Activated gamma-delta T cell treated with Interleukin-2 at 50 U/mL for 16 hours (primary cell): ENCODE measurements around the gene DRICH1.
"Not testable (repeated sequence)": the region's sequence is repeated elsewhere in the genome, so short reads cannot be mapped to it uniquely, and the experiment has no call there.

ENCODE experiments used
- DNase-seq: peaks from one replicate; pipeline ENCODE4 v3.0.0-alpha.2; 2020

DRICH1 gene

DNA sequence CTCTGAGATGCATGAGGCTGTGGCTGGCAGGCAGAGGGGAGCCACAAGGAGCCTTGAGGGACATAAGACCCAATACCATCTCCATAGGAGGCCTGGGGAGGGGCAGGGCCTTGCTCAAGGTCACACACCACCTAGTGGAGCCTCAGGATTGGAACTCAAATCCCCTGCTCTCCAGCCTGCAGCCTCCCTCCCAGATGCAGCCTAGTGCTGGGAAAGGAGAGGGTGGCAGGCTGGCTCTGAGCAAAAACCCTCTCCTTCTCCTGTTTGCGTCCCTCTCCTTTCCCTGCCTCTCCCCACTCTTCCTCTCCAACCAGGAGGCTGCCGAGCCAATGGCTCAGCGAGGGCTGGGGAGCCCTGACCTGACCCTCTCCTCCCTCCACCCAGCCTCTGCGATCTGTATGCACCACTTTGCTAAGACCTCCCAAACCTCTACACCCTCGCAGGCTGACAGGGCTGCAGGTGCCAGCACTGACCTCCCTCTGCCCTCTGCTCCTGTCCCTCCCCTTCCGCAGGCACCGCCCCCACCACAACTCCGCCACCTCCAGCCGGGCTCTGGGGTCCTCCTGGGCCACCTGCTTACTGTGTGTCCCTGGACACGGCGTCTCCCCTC lies 66.7 kb downstream of the DRICH1 start:
- no peak for DNase-seq

DNA sequence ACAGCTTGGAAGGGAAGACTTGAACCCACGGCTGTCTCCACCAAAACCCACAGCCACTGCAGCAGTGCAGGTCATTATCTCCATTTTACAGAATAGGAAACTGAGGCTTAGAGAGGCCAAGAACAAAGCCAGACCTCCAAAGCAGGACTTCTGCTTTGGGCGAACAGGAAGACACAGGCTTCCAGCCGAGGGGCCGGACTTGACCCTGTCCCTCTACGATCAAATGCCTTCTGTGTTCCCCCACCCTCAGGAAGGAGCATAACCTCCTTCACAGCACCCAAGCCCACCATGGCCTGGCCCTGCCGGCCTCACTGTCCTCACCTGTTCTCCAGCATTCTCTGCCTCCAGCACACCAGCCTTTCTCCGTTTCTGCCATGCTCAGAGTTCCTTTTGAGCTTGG lies 67.8 kb downstream of the DRICH1 start:
- no peak for DNase-seq

DNA sequence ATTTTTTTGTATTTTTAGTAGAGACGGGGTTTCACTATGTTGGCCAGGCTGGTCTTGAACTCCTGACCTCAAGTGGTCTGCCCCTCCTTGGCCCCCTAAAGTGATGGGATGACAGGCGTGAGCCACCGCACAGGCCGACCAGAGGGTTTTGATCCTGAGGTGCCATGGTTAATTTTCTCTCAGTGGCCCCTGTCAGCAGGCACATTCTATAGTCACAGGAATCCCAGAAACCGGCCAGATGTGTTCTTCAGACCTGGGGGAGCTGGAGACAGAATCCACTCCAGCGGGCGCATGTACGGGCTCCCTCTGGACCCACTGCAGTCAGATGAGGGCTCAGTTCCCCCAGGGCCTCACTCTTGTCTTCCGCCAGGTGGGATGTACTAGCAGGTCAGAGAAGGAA lies 69.0 kb downstream of the DRICH1 start:
- no peak for DNase-seq

DNA sequence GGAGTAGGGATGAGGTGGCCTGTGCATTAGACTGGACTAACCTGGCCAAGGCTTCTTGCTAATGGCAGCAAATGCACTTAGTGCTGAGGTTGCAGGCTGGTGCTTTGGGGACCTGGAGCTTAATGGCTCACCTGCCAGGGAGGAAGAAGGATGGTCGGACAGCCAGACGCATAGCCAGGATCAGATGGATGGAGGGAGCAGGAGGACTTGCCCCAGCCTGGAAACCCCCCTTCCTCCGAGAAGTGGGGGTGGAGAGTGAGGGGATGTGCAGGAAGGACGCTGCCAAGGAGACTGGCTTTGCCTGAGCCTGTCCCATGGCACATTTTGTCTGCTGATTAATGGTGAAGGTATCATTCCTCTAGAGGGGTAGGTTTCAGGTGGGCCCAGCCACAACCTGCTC lies 69.9 kb downstream of the DRICH1 start:
- DNase-seq: no peak

DNA sequence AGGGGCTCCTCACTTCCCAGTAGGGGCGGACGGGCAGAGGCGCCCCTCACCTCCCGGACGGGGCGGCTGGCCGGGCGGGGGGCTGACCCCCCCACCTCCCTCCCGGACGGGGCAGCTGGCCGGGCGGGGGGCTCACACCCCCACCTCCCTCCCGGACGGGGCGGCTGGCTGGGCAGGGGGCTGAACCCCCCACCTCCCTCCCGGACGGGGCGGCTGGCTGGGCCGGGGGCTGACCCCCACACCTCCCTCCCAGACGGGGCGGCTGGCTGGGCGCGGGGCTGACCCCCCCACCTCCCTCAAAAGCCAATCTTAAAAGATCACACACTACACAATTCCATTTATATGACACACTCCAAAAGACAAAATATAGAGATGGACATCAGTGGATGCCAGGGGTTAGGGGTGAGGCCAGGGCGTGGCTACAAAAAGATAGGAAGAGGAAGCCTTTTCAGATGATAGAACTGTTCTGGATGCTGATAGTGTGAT lies 71.1 kb downstream of the DRICH1 start:
- not testable (repeated sequence) for DNase-seq

DNA sequence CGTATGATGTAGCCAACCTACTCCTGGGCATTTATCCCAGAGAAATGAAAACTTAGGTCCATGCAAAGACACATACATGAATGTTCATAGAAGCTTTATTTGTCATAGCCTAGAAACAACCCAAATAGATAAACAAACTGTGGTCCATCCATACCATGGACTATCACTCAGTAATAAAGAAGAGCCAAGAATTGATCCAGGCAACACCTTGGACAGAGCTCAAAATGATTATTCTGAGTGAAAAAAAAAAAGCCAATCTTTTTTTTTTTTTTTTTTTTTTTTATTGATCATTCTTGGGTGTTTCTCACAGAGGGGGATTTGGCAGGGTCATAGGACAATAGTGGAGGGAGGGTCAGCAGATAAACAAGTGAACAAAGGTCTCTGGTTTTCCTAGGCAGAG lies 71.9 kb downstream of the DRICH1 start:
- DNase-seq: not testable (repeated sequence)
